ENCODE data around the gene NECTIN4.

Gene NECTIN4

DNA sequence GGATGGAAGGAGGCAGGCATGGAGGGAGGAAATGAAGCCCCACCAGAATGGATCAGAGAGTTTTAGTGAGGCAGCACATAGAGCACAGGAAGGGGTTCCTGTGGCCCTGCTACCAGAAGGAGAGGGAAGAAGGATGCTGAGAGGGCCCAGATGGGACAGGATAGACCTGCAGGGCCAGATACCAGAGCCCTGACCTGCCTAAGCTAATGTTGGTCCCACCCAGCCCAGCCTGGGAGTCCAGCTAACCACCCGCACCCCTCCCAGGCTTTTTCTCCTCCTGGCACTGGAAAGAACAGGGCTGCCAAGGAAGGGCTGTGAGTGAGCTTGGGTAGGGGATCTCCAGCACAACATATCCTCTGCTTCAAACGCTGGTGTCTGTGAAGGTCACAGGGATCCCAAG lies 6.9 kb downstream of the NECTIN4 start:
- H3K4me3 ChIP-seq (ENCODE audit: low read length in 2 of 2) = no peak overlapping the region
- no peak overlapping the region for H3K27ac ChIP-seq (ENCODE audit: low read length)
- no peaks in the 10 kb centered on the region for H3K36me3 ChIP-seq (ENCODE audit: control insufficient read depth in 2 of 2, insufficient read depth in 2 of 2, low read length in 2 of 2)
- H3K9ac ChIP-seq (ENCODE audit: low read length in 2 of 2) = no peak overlapping the region
- no peaks in the 10 kb centered on the region for H3K4me1 ChIP-seq (ENCODE audit: control insufficient read depth, insufficient read depth, low read length)
- H3K9me3 ChIP-seq (ENCODE audit: control insufficient read depth in 2 of 2, low read length in 2 of 2) = no peaks in the 10 kb centered on the region
- peaks cover 0 to 10% of the 10 kb centered on the region in 2 donors for H3K27me3 ChIP-seq (ENCODE audit: control insufficient read depth in 1 of 2, insufficient read depth in 2 of 2, low read length in 2 of 2)

- no peak overlapping the region for H3K4me3 ChIP-seq (ENCODE audit: low read length in 2 of 2)
- H3K4me1 ChIP-seq (ENCODE audit: control insufficient read depth, insufficient read depth, low read length) = no peaks in the 10 kb centered on the region
- no peaks in the 10 kb centered on the region for H3K9me3 ChIP-seq (ENCODE audit: control insufficient read depth in 2 of 2, low read length in 2 of 2)
- H3K27me3 ChIP-seq (ENCODE audit: control insufficient read depth in 1 of 2, insufficient read depth in 2 of 2, low read length in 2 of 2) = peaks cover 0 to 10% of the 10 kb centered on the region in 2 donors
- H3K27ac ChIP-seq (ENCODE audit: low read length) = no peak overlapping the region
- H3K9ac ChIP-seq (ENCODE audit: low read length in 2 of 2) = no peak overlapping the region
- H3K36me3 ChIP-seq (ENCODE audit: control insufficient read depth in 2 of 2, insufficient read depth in 2 of 2, low read length in 2 of 2) = no peaks in the 10 kb centered on the region
Observed at GRCh38 chr1:161081519-161081918, 7.8 kb downstream of the NECTIN4 start.

DNA sequence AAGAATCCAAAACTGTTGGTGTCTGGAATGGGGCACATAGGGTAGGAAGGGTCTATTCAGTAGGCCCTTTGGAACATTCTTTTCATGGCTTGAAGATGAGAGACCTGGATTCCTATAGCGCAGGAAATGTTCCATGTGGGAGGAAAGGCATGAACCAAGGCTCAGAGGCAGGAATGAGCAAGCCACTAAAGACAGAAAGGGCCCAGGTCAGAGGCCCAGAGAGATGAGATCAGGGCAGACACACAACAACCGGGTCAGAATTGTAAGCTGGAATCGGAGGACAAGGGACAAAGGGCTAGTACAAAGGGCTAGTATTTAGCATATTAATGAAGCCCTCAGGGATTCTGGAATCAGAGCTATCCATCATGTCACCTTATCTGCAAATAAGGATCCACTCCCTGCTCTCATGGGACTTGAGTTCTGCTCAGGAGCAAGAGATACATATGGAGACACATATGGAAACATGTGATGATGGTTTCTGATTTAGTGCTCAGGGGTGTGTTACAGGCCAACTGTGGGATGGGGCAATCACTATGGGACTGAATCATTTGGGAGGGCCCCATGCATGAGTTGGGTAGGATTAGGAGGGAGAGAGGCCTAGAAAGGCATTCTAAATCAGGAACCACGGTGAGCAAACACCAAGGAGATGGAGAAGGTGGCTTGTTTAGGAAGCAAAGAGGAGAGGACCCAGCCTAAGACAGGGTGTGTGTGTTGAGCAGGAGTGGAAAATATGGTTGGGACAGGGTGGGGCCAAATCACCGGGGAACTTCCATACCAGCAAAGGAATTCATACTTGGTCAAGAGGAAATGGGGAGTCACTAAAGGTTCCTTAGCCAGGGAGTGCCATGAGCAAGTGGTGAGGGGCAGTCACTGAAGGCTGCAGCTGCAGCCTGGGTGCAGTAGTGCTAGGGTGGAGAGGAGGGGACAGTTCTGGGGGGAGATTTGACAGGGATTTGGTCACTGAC lies 8.6 kb downstream of the NECTIN4 start:
- H3K27me3 ChIP-seq (ENCODE audit: control insufficient read depth in 1 of 2, insufficient read depth in 2 of 2, low read length in 2 of 2) = peaks cover 0 to 10% of the 10 kb centered on the region in 2 donors
- no peak overlapping the region for H3K4me3 ChIP-seq (ENCODE audit: low read length in 2 of 2)
- no peak overlapping the region for H3K27ac ChIP-seq (ENCODE audit: low read length)
- H3K36me3 ChIP-seq (ENCODE audit: control insufficient read depth in 2 of 2, insufficient read depth in 2 of 2, low read length in 2 of 2) = no peaks in the 10 kb centered on the region
- no peak overlapping the region for H3K9ac ChIP-seq (ENCODE audit: low read length in 2 of 2)
- H3K4me1 ChIP-seq (ENCODE audit: control insufficient read depth, insufficient read depth, low read length) = no peaks in the 10 kb centered on the region
- H3K9me3 ChIP-seq (ENCODE audit: control insufficient read depth in 2 of 2, low read length in 2 of 2) = no peaks in the 10 kb centered on the region

DNA sequence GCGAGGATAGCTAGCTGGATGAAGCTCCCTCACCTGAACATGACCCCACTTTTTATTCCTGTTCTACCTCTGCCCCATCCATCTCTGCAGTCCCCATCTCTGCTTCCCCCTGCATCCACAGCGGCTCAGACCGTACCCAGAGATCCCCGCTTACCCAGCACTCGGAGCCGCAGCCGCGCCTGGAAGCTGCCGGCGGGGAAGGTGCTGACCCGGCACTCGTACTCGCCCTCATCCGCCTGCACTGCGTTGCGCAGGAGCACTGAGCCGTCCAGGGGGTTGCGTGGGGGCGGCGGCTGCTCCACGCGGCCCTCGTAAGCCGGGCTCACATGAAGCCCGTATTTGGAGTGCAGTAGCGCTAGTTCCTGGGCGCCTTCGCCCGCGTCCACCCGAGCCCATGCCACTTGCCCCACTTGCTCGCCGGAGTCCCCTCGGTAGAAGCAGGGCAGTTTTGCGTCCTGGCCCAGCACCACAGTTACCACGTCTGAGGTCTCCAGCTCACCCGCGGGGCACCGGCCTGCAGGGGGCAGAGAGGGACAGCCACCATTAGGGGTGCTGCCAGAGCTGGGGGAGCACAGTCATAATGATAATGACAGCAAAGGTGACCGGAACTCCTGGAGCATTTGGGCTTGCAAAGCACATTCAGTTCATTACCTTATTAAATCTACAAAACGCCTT lies 9.8 kb downstream of the NECTIN4 start:
- Histone ChIP-seq H3K4me1 (ENCODE audit: control insufficient read depth, insufficient read depth, low read length) (no peaks in the 10 kb centered on the region), H3K4me3 (ENCODE audit: low read length in 2 of 2) (no peak overlapping the region), H3K27me3 (ENCODE audit: control insufficient read depth in 1 of 2, insufficient read depth in 2 of 2, low read length in 2 of 2) (peaks cover 0 to 10% of the 10 kb centered on the region in 2 donors), H3K9me3 (ENCODE audit: control insufficient read depth in 2 of 2, low read length in 2 of 2) (no peaks in the 10 kb centered on the region), H3K36me3 (ENCODE audit: control insufficient read depth in 2 of 2, insufficient read depth in 2 of 2, low read length in 2 of 2) (no peaks in the 10 kb centered on the region), H3K9ac (ENCODE audit: low read length in 2 of 2) (no peak overlapping the region), H3K27ac (ENCODE audit: low read length) (no peak overlapping the region)

- Histone ChIP-seq H3K4me1 (ENCODE audit: control insufficient read depth, insufficient read depth, low read length) (no peaks in the 10 kb centered on the region), H3K9ac (ENCODE audit: low read length in 2 of 2) (no peak overlapping the region), H3K27ac (ENCODE audit: low read length) (no peak overlapping the region), H3K36me3 (ENCODE audit: control insufficient read depth in 2 of 2, insufficient read depth in 2 of 2, low read length in 2 of 2) (no peaks in the 10 kb centered on the region), H3K4me3 (ENCODE audit: low read length in 2 of 2) (no peak overlapping the region), H3K9me3 (ENCODE audit: control insufficient read depth in 2 of 2, low read length in 2 of 2) (no peaks in the 10 kb centered on the region), H3K27me3 (ENCODE audit: control insufficient read depth in 1 of 2, insufficient read depth in 2 of 2, low read length in 2 of 2) (peaks cover 0 to 10% of the 10 kb centered on the region in 2 donors)
Observed at GRCh38 chr1:161077426-161077825, 11.9 kb downstream of the NECTIN4 start.

DNA sequence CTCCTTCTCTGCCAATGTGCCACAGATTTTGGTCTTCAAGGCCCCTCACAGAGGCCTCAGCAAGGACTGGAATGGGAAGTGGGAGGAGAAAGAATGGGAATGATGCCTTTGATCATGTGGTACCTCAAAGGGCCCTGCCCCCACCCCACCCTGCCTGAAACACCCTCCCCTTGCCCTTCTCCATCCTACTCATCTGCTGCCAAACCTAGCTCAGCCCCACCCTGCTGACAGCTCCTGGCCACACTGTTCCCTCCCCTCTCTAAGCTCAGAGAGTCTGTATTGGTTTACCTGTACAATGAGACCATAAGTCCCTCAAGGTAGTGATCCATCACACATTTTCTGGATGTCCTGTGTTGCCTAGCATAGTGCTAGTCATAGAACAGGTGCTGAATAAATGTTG lies 12.9 kb downstream of the NECTIN4 start:
- Histone ChIP-seq H3K9me3 (ENCODE audit: control insufficient read depth in 2 of 2, low read length in 2 of 2) (no peaks in the 10 kb centered on the region), H3K4me3 (ENCODE audit: low read length in 2 of 2) (no peak overlapping the region), H3K27me3 (ENCODE audit: control insufficient read depth in 1 of 2, insufficient read depth in 2 of 2, low read length in 2 of 2) (peaks cover 0 to 10% of the 10 kb centered on the region in 2 donors), H3K4me1 (ENCODE audit: control insufficient read depth, insufficient read depth, low read length) (no peaks in the 10 kb centered on the region), H3K27ac (ENCODE audit: low read length) (no peak overlapping the region), H3K36me3 (ENCODE audit: control insufficient read depth in 2 of 2, insufficient read depth in 2 of 2, low read length in 2 of 2) (no peaks in the 10 kb centered on the region), H3K9ac (ENCODE audit: low read length in 2 of 2) (no peak overlapping the region)

- H3K9ac ChIP-seq (ENCODE audit: low read length in 2 of 2) = no peak overlapping the region
- H3K36me3 ChIP-seq (ENCODE audit: control insufficient read depth in 2 of 2, insufficient read depth in 2 of 2, low read length in 2 of 2) = no peaks in the 10 kb centered on the region
- no peak overlapping the region for H3K27ac ChIP-seq (ENCODE audit: low read length)
- peaks cover 0 to 10% of the 10 kb centered on the region in 2 donors for H3K27me3 ChIP-seq (ENCODE audit: control insufficient read depth in 1 of 2, insufficient read depth in 2 of 2, low read length in 2 of 2)
- no peaks in the 10 kb centered on the region for H3K4me1 ChIP-seq (ENCODE audit: control insufficient read depth, insufficient read depth, low read length)
- no peak overlapping the region for H3K4me3 ChIP-seq (ENCODE audit: low read length in 2 of 2)
- no peaks in the 10 kb centered on the region for H3K9me3 ChIP-seq (ENCODE audit: control insufficient read depth in 2 of 2, low read length in 2 of 2)
Observed at GRCh38 chr1:161074676-161075368, 14.5 kb downstream of the NECTIN4 start.

DNA sequence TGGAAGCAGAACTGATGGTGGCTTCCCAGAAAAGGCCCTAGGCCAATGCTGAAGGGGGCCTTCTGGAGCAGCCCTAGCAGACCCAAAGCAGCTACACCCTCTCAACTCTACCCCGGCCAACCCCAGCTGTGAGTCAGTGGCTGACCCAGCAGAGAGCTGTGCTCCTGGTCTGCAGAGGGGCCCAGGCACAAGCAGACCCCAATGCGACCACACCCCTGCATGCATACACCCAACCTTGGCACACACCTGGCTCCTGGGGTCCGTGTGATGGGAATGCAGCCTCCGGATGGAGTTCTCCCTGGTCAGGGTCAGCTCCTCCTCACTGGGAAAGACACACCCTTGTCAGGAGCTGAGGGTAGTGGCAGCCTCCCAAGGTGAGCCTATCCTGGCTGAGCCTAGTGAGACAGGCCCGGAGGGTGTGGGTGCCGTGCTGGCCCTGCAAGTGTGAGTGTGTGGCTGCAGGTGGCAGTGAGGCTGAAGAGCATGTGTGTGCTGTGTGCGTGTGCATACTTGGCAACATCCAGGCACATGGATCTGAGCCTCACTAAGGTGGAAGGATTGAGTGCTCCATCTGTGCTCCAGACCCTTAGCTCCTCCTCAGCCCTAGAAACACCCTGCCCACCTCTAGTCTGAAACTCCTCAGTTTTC lies 15.8 kb downstream of the NECTIN4 start:
- Histone ChIP-seq H3K9me3 (ENCODE audit: control insufficient read depth in 2 of 2, low read length in 2 of 2) (no peaks in the 10 kb centered on the region), H3K36me3 (ENCODE audit: control insufficient read depth in 2 of 2, insufficient read depth in 2 of 2, low read length in 2 of 2) (no peaks in the 10 kb centered on the region), H3K4me3 (ENCODE audit: low read length in 2 of 2) (no peak overlapping the region), H3K27ac (ENCODE audit: low read length) (no peak overlapping the region), H3K27me3 (ENCODE audit: control insufficient read depth in 1 of 2, insufficient read depth in 2 of 2, low read length in 2 of 2) (peaks cover 0 to 5% of the 10 kb centered on the region in 2 donors), H3K4me1 (ENCODE audit: control insufficient read depth, insufficient read depth, low read length) (no peaks in the 10 kb centered on the region), H3K9ac (ENCODE audit: low read length in 2 of 2) (no peak overlapping the region)

- H3K9ac ChIP-seq (ENCODE audit: low read length in 2 of 2) = no peak overlapping the region
- no peak overlapping the region for H3K27ac ChIP-seq (ENCODE audit: low read length)
- no peaks in the 10 kb centered on the region for H3K9me3 ChIP-seq (ENCODE audit: control insufficient read depth in 2 of 2, low read length in 2 of 2)
- H3K36me3 ChIP-seq (ENCODE audit: control insufficient read depth in 2 of 2, insufficient read depth in 2 of 2, low read length in 2 of 2) = no peaks in the 10 kb centered on the region
- H3K4me3 ChIP-seq (ENCODE audit: low read length in 2 of 2) = no peak overlapping the region
- H3K4me1 ChIP-seq (ENCODE audit: control insufficient read depth, insufficient read depth, low read length) = no peaks in the 10 kb centered on the region
- peaks cover 0 to 5% of the 10 kb centered on the region in 2 donors for H3K27me3 ChIP-seq (ENCODE audit: control insufficient read depth in 1 of 2, insufficient read depth in 2 of 2, low read length in 2 of 2)
Observed at GRCh38 chr1:161072751-161073449, 16.5 kb downstream of the NECTIN4 start.

- Histone ChIP-seq H3K4me3 (ENCODE audit: low read length in 2 of 2) (no peak overlapping the region), H3K27ac (ENCODE audit: low read length) (no peak overlapping the region), H3K4me1 (ENCODE audit: control insufficient read depth, insufficient read depth, low read length) (no peaks in the 10 kb centered on the region), H3K9ac (ENCODE audit: low read length in 2 of 2) (no peak overlapping the region), H3K9me3 (ENCODE audit: control insufficient read depth in 2 of 2, low read length in 2 of 2) (no peaks in the 10 kb centered on the region), H3K36me3 (ENCODE audit: control insufficient read depth in 2 of 2, insufficient read depth in 2 of 2, low read length in 2 of 2) (no peaks in the 10 kb centered on the region), H3K27me3 (ENCODE audit: control insufficient read depth in 1 of 2, insufficient read depth in 2 of 2, low read length in 2 of 2) (peaks cover 0 to 7% of the 10 kb centered on the region in 2 donors)
Observed at GRCh38 chr1:161071886-161072371, 17.4 kb downstream of the NECTIN4 start.

Measured in stomach smooth muscle (tissue), 2 donors.